NCI-H1092 (cell line): ENCODE data around the gene METRNL.

Experiments
- DNase-seq: peaks from one replicate; lab custom pipeline; 2025; lab: John Stamatoyannopoulos, UW

METRNL gene

GRCh38 chr17:83067718-83068261 is 11.6 kb upstream of the METRNL start:
- no peak for DNase-seq

DNA sequence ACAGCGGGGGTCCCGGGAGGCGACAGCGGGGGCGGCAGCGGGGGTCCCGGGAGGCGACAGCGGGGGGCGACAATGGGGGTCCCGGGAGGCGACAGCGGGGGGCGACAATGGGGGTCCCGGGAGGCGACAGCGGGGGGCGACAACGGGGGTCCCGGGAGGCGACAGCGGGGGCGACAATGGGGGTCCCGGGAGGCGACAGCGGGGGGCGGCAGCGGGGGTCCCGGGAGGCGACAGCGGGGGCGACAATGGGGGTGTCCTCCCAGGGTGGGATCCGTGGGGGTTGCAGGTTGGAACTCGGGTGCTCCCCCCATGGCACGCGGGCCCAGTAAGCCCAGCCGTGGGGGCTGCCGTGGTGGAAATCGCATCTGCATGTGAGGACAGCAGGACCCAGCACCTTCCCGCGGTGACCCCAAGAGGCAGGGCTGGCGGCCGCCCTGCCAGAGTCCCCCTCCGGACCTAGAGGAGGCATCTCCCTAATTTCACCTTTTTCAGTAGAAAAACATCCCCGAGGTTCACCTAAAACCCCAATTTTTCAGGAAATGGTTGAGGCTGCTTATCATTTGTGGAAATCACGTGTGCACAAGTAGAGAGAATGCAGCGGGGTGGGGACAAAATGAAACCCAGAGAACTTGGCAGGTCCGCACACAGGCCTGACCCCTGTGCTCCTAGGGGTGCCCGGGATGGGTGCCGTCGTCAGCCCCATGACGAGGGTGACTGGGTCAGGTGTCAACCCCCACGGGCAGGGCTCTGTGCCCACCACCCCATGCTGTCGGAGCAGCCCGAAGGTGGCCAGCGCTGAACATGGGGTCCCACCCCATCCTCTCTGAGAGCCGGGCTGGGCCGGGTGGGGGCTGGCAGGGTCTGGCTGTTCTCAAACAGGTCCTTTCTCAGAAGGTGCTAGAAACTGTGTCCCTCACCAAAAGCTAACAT is 10.5 kb upstream of the METRNL start:
- no peak for DNase-seq

DNA sequence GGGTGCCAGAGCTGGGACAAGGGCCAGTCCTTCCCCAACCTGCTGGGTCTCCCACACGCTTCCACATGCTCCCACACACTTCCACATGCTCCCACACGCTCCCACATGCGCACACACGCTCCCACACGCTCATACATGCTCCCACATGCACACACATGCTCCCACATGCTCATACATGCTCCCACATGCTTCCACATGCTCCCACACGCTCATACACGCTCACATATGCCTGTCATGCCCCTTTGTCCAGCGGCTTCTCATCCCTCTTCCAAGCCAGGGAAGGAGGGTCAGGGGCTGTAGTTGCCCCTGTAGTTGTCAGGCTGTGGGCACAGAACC is 9.9 kb upstream of the METRNL start:
- DNase-seq, result no peak

- DNase-seq, result no peak
Measured at GRCh38 chr17:83069931-83070742, 9.3 kb upstream of the METRNL start.

DNA sequence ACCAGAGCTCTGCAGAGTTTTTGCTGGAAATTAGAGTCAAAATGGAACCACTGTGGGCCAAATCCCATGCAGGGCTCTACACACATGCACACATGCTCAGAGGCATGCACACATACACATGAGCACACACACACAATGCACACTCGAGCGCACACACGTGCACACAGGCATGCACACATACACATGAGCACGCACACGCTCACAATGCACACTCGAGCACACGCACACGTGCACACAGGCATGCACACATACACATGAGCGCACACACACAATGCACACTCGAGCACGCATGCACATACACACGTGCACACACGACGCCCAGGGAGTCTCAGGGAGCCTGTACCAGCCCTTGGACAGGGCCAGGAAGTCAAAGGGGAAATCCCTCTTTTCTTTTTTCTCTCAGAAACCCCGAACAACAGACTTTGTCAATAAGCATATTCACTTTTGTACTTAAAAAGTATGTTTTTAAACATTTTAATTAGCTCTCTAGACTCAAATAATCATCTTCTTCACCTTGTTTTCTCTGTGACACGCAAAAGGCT is 8.5 kb upstream of the METRNL start:
- DNase-seq, result no peak

DNA sequence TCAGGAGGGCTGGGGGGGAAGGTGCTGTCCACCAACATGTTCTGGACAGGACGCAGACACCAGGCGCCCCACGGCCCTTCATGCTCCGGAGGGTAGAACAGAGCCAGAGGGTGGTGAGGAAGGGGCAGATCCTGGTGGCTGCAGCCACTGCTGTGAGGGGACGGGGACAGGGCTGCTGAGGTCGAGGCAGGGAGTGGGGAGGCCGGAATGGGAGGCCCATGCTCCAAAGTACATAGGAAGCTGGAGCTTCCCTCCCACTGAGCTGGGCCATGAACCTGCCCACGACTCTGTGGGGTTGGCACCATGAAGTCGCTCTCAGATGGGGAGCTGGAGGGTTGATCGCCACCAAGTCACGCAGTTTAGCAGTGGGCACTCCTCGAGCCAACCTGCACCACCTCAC is 8.0 kb upstream of the METRNL start:
- no peak for DNase-seq

DNA sequence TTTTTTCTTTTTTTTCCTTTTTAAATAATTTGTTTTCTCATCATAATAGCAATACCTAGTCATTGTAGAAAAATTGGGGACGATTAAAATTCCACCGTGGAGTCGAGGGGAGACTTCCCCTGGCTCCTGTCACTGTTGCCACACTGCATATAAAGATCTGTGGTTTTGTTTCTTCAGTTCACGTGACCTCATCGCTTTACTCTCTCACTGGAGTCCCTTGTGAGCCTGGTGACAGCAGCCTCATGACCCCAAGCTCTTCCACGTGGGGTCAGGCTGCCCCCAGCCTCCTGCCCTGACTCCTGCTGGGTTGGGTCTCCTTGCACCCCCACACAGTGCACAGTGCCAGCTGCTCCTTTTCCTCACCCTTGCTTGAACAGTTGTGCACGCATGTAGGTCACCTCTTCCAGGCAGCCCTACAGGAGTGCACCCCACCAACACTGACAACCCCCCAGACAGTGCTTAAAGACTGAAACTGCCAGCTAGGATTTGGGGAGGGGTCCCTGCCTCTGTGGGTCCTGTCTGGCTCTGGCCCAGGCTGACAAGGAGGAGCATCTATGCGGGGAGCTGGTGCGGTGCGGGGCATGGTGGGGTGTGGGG is 7.3 kb upstream of the METRNL start:
- DNase-seq, result no peak

DNA sequence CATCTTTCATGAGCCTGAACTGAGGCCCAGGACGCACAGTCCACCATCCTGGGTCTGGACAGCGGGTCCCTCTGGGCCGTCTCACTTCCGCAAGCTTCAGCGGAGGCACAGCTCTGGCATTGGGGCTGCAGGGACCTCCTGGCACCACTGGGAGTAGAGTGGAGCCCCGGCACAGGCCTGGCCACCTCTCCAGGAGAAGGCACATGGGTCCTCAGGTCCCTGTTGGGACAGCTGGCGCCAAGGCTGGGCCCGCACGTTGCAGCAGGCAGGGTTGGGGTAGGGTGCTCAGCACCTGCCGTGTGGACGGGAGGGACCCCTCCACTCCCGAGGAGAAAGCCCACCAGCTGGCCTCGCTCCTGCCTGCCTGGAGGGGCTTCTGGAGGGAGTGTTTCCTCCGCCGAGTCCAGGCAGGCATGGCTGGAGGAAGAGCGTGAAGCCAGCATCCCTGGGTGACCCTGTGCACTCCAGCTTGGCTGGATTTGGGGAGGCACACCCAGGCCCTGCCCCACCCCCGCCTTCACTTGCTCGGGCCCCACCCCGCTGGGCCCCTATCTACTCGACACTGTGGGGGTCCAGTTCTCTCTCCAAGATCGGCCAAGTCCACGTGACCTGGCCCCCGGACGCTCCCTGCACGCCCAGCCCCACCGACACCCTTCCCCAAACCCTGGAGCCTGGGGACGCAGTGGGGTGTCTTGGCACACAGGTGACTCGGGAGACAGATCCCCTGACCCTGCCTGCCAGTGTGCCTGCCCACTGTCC is 6.6 kb upstream of the METRNL start:
- DNase-seq, result no peak

GRCh38 chr17:83073389-83074063 is 5.9 kb upstream of the METRNL start:
- DNase-seq, result no peak

- no peak for DNase-seq
Measured at GRCh38 chr17:83074486-83075223, 4.8 kb upstream of the METRNL start.

DNA sequence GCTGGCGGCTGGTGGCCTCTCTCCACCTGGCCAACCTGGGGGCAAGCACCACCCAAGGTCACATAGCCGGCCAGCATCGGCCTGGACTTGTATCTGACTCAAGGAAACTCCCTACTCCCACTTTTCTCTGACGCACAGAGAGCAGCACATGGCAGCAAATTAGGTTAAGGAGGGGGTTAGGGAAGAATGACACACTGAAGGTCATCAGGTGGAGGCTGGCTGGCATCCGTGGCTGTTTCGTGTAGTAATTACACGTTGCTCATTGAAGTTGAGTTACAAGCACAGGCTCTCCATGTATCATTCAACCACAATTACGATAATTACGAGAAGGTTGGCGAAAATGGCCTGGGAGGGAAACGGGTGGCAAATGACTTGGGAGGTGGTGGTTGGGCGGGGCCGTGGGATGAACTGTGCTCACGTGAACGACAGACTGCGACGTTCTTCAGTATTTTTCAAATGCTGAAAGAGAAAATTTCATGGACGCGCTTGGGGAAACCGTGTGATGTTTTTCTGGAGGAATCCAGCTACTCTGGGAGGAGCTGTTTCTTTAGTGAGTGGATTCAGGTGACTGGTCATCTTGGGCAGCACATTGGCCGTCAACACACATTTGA is 4.0 kb upstream of the METRNL start:
- DNase-seq, result no peak

GRCh38 chr17:83076938-83077337 is 2.5 kb upstream of the METRNL start:
- DNase-seq, result no peak

GRCh38 chr17:83077411-83077810 is 2.0 kb upstream of the METRNL start:
- DNase-seq, result no peak

DNA sequence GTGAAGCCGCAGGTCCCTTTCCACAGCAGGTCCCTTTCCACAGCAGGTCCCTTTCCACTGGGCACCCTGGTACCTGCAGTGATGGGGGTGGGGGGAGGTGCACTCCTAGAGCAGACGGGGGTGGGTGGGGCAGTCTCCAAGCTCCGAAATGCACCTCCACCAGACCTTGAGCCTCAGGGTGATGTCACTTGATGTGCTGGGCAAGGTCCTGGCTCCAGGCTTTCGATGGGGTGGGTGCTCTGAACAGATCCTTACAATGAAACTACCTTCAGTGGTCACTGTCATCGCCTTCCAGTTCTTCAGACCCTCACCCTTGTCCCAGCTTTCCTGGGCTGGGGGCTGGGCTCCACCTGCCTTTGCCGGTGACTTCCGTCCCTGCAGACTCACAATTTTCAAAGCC is 1.5 kb upstream of the METRNL start:
- DNase-seq, result no peak

DNA sequence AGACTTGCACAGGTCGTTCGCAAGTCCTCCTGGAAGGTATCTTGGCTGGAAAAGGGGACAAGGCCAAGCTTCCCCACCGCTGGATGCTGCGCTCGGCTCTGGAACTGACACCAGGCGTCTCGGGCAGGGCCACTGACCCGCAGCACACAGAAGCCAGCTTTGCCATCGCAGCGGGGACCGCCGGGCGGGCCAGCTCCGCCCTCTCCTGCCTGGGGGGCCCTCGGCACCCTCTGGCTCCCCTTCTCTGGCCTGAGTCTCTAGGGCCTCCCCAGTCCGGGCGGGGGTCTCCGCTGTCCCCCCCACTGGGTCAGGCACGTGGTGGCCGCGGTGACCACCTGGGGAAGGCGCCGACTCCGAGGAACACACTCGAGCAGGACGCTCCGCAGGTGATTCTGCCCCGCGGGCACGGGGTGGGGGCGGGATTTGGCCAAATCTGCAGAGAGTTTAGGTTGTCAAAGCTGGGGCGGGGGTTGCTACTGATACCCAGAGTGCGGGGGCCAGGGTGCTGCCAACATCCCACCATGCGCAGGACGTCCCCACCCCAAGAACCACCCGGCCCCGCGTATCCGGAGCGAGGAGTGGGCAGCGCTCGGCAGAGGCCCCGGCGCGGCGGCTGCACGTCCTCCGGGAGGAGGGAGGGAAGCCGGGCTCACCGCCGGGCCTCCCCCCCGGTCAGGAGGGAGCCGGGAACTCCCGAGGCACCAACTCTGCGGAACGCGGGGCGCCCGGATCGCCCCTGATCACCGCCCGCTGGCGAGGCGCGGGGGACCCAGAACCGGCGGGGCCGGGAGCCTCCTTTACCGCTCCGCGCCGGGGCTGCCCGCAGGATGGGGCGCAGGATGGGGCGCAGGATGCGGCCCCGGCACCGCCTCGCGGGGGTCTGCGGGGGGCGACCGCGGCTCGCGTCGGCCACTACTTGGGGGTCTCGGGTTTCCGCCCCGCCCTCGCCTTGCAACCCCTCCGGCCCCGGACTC is 744 bp upstream of the METRNL start:
- no peak for DNase-seq

DNA sequence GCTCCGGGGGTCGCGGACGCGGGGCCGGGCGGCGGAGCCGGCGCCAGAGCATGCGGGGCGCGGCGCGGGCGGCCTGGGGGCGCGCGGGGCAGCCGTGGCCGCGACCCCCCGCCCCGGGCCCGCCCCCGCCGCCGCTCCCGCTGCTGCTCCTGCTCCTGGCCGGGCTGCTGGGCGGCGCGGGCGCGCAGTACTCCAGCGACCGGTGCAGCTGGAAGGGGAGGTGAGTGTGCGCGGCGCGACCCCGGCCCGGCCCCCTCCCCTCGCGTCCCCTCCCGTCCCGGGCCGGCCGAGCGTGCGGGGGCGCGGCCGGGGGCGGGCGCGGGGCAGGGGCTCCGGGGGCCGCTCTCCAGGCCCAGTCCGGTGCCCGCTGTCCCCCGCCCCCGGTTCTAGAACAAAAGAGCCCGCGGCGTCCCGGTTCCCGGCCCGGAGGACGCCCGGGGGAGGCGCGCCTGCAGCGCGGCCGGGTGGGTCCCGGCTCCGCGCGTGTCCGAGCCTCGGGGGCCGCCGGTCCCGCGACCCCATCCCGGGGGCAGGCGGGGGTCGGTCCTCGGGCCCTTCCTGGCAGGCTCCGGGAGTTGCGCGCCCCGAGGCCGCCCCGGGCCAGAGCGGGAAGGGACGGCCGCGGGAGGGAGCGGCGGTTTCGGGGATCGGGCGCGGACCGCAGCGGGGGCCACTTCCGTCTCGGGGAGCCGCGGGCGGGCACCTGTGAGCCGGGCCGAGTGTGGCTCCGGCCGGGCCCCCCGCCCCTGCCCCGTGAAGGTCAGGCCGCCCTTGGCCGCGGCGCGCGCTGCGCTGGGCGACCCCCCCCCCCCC is 563 bp downstream of the METRNL start:
- DNase-seq, result no peak

- no peak for DNase-seq
Measured at GRCh38 chr17:83080579-83080857, 1.1 kb downstream of the METRNL start.
